ENCODE data around the gene SCARB1. TPM values are rescaled to one million over a fixed set of nuclear protein-coding genes. Genes with fewer than 3 reads are reported as not detected.

Gene SCARB1
- total and polyA plus RNA-seq, 2 experiments from 2014 or later, result 50.4 to 90.0 TPM

DNA sequence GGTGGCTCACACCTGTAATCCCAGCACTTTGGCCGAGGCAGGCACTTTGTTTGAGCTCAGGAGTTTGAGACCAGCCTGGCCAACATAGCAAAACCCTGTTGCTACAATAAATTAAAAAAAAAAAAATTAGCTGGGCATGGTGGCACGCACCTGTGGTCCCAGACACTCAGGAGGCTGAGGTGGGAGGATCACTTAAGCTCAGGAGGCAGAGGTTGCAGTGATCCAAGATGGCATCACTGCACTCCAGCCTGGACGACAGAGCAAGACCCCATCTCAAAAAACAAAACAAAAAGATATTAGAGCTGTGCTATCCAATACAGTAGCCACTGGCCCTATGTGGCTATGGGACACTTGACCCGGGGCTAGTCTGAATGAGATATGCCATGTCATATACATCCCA is 6.9 kb upstream of the SCARB1 start:
- H4K20me1 ChIP-seq (ENCODE audit: insufficient read depth, poor library complexity, severe bottlenecking), result no peaks in the 10 kb centered on the region

DNA sequence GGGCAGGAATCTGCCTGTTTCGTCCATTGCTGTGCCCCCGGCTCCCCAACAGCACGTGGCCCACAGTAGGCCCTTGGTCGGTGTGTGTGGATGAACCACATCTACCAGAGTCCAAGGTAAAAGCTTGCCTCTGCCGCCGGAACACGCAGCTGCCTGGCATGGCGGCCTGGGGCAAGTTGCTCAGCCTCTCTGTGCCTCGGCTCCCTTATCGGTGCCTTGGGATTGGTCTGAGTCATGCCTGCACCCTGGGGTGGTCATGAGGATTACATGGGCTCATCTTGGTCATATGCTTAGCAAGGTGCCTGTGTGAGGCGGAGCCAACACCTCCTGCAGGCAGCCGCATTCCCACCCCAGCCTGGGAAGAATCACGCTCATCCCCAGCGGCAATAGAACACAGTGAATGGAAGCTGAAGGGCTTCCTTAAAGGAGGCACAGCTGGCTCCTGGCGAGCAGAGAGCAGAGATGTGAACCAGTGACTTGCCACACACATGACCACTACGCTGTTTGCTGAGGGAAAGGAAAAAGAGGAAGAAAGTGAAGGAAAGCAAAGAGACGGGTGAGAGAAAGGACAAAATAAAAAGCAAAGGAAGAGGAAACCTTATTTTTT is 5.5 kb upstream of the SCARB1 start:
- no peaks in the 10 kb centered on the region for H3K9me3 ChIP-seq (ENCODE audit: low read depth)
- WGBS (ENCODE audit: low lambda C conversion rate, missing lambda C conversion rate), result 76% methylated on average over 17 of the region's 17 CpGs
- no peak overlapping the region for H3K4me3 ChIP-seq
- no peaks in the 10 kb centered on the region for H3K9me2 ChIP-seq (replicated peaks; ENCODE audit: insufficient read depth)
- H3K27me3 ChIP-seq, result no peaks in the 10 kb centered on the region
- no peaks in the 10 kb centered on the region for H3K36me3 ChIP-seq (replicated peaks; ENCODE audit: insufficient read depth, low read depth)
- DNase-seq (ENCODE audit: low spot score), result no peak
- no peaks in the 10 kb centered on the region for H3K79me2 ChIP-seq
- H4K20me1 ChIP-seq (ENCODE audit: insufficient read depth, poor library complexity, severe bottlenecking), result no peaks in the 10 kb centered on the region
- H3K4me2 ChIP-seq, result no peak overlapping the region
- no peak overlapping the region for H3K27ac ChIP-seq
- H2AFZ ChIP-seq, result no peak overlapping the region
- peaks cover 2% of the 10 kb centered on the region for H3K4me1 ChIP-seq (ENCODE audit: insufficient read depth)
- TF ChIP-seq, protein P1, sequence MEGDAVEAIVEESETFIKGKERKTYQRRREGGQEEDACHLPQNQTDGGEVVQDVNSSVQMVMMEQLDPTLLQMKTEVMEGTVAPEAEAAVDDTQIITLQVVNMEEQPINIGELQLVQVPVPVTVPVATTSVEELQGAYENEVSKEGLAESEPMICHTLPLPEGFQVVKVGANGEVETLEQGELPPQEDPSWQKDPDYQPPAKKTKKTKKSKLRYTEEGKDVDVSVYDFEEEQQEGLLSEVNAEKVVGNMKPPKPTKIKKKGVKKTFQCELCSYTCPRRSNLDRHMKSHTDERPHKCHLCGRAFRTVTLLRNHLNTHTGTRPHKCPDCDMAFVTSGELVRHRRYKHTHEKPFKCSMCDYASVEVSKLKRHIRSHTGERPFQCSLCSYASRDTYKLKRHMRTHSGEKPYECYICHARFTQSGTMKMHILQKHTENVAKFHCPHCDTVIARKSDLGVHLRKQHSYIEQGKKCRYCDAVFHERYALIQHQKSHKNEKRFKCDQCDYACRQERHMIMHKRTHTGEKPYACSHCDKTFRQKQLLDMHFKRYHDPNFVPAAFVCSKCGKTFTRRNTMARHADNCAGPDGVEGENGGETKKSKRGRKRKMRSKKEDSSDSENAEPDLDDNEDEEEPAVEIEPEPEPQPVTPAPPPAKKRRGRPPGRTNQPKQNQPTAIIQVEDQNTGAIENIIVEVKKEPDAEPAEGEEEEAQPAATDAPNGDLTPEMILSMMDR (IDR thresholded peaks at IDR 0.05; ENCODE audit: poor library complexity), result no peak
- TF ChIP-seq EZH2phosphoT487 (IDR thresholded peaks at IDR 0.05; ENCODE audit: low read depth, severe bottlenecking, unreplicated experiment), result no peak
- no peak for TF ChIP-seq EZH2 (IDR thresholded peaks at IDR 0.05; ENCODE audit: borderline replicate concordance)

More for the DNA sequence above, 6.9 kb upstream of the SCARB1 start:
- DNase-seq (ENCODE audit: low spot score), result no peak
- no peak overlapping the region for H3K4me2 ChIP-seq
- WGBS (ENCODE audit: low lambda C conversion rate, missing lambda C conversion rate), result 93% methylated on average over 4 of the region's 4 CpGs
- H3K27ac ChIP-seq, result no peak overlapping the region
- no peaks in the 10 kb centered on the region for H3K9me2 ChIP-seq (replicated peaks; ENCODE audit: insufficient read depth)
- H3K79me2 ChIP-seq, result no peaks in the 10 kb centered on the region
- H2AFZ ChIP-seq, result no peak overlapping the region
- H3K4me3 ChIP-seq, result no peak overlapping the region
- H3K36me3 ChIP-seq (replicated peaks; ENCODE audit: insufficient read depth, low read depth), result no peaks in the 10 kb centered on the region
- H3K4me1 ChIP-seq (ENCODE audit: insufficient read depth), result peaks cover 7% of the 10 kb centered on the region
- no peaks in the 10 kb centered on the region for H3K27me3 ChIP-seq
- H3K9me3 ChIP-seq (ENCODE audit: low read depth), result no peaks in the 10 kb centered on the region
- no peak for TF ChIP-seq EZH2 (IDR thresholded peaks at IDR 0.05; ENCODE audit: borderline replicate concordance)
- TF ChIP-seq, protein P1 (IDR thresholded peaks at IDR 0.05; ENCODE audit: poor library complexity), result no peak
- TF ChIP-seq EZH2phosphoT487 (IDR thresholded peaks at IDR 0.05; ENCODE audit: low read depth, severe bottlenecking, unreplicated experiment), result no peak

DNA sequence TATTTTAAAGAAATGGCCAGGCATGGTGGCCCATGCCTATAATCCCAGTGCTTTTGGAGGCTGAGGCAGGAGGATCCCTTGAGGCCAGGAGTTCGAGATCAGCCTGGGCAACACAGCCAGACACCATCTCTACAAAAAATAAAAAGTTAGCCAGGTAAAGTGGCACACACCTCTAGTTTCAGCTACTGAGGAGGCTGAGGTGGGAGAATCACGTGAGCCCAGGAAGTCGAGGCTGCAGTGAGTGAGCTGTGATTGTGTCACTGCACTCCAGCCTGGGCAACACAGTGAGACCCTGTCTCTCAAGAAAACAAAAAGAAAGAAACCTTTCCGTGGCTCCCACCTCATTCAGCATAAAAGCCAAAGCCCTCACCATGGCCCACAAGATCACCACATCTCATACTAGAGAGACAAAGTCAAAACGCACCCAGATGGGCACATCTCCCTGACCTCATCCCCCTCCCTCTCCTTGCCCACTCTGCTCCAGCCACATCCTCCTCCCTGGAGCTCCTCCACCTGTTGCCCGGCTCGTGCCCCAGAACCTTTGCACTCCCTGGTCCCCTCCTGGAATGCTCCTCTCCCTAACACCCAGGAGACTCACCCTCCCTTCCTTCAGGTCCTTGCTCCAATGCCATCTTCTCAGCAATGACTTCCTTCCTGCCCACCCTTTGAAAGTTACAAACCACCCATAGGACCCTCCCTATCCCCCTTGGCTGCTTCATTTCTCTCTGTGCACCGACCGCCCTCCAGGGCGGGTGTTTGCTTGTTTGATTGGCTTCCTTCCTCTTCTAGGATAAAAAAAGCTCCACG is 4.8 kb upstream of the SCARB1 start:
- no peak for TF ChIP-seq EZH2 (IDR thresholded peaks at IDR 0.05; ENCODE audit: borderline replicate concordance)
- TF ChIP-seq, protein P1 (IDR thresholded peaks at IDR 0.05; ENCODE audit: poor library complexity), result no peak
- no peak for TF ChIP-seq EZH2phosphoT487 (IDR thresholded peaks at IDR 0.05; ENCODE audit: low read depth, severe bottlenecking, unreplicated experiment)
- WGBS (ENCODE audit: low lambda C conversion rate, missing lambda C conversion rate), result 90% methylated on average over 11 of the region's 11 CpGs
- H3K27me3 ChIP-seq, result no peaks in the 10 kb centered on the region
- no peak overlapping the region for H3K4me2 ChIP-seq
- H3K36me3 ChIP-seq (replicated peaks; ENCODE audit: insufficient read depth, low read depth), result no peaks in the 10 kb centered on the region
- H3K79me2 ChIP-seq, result no peaks in the 10 kb centered on the region
- H3K4me1 ChIP-seq (ENCODE audit: insufficient read depth), result peaks cover 4% of the 10 kb centered on the region
- no peaks in the 10 kb centered on the region for H3K9me2 ChIP-seq (replicated peaks; ENCODE audit: insufficient read depth)
- no peaks in the 10 kb centered on the region for H4K20me1 ChIP-seq (ENCODE audit: insufficient read depth, poor library complexity, severe bottlenecking)
- no peaks in the 10 kb centered on the region for H3K9me3 ChIP-seq (ENCODE audit: low read depth)
- H3K4me3 ChIP-seq, result no peak overlapping the region
- H3K27ac ChIP-seq, result no peak overlapping the region
- H2AFZ ChIP-seq, result no peak overlapping the region
- no peak for DNase-seq (ENCODE audit: low spot score)
